ENCODE results near the gene TOP3B.

Gene TOP3B

DNA sequence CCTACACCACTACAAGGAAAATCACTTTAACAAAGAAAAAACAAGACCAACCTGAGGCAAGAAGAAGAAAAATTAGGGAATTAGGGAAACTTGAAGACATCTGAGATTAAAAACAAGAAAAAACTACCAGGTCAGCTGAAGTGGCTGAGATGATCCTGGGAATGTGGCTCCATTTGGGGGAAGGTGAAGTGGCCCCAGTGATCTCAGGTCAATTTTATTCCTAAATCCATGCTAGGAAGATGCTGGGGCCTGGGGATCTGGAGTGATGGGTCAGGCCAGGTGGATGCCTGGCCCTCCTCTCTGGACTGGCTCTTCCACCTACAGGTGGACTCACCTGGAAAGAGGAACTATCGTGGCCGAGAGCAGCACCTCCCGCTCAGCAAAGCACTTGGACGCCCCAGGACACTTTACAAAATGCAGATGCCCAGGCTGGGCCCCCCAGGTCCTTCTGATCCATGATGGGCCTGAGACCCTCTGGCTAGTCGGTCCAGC is 6.7 kb downstream of the TOP3B start:
- DNase-seq, result no peak

DNA sequence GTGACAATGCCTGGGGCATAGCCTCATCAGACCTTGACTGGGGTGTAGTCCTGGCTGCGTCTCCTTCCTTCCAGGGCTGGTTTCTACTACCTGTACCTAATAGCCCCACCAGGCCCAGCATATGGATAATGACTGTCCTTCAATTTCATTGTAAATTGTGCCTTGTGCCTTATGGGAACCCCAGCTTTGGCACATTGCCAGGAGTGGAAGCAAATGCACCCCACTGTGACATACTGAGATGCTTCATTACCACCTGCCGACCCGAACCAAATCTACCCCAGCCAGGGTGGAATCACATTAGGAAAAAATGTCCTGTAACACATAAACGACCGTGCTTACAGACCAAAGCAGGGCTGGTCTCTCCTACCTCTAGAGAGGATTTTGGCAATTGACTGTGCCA is 7.3 kb downstream of the TOP3B start:
- no peak for DNase-seq

DNA sequence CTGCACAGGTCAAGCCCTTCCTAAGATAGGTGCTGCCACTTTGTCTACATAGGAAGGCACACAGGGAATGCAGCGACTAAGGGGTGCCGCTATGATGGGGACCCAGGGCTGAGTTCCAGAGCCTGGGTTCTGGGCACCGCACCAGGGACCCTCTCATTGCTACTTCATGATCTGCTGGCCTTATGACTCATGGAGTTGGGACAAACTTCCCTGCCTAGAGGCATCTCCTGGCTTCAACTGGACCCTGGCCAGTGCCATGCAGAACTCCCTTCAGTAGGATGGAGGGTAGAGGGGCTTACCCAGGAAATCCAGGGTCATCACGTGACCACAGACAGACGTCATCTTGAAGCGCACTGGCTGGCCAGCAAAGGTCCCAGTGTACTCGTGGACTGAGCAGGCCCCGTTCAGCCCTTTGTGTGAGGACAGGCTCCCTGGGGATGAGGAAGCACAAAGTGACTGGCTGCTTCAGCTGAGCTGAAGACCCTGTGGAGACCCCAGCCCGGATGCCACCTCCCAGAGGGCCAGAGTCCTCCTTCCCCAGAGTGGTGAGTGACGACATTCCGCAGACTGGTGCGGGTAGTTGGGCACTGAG is 8.4 kb downstream of the TOP3B start:
- DNase-seq, result no peak

DNA sequence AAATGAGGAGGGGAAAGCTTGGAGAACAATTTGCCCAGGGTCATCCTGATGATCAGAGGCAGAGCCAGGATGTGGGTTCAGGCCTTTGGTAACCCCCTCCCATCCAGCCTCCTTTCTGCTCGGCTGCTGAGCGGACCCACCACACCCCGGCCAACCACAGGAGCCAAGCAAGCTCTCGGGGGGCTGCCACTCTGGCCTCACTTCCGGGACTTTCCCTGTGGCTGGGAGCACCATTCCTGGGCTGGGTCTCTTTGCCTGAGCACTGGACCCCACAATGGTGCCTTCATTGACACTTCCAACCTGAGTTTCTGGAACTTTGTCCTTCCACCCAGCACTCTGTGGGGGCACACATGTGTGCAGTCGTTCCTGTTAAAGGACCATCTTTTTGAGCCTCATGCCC is 9.8 kb downstream of the TOP3B start:
- DNase-seq, result no peak

DNA sequence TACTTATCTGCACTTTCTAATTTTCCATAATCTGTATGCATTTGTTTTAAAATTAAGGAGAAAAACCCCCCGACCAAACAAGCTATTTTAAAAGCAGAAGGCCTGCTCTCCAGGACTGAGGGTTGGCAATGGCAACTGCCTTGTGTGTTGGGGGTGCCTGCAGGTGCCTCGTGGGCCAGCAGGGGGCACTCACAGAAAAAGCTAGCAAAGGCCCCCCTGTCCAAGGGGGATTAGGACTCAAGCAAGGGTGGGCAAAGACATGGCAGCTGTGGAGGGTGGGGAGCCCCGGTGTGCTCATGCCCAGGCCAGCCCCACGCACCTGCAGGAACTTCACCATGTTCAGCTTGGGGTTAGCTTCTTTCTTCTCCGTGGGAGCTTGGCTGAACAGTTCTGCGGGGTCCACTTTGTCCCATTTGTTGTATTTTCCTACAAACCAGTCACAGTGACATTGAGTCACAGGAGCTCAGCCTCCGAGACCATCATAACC is 10.3 kb downstream of the TOP3B start:
- DNase-seq, result no peak

DNA sequence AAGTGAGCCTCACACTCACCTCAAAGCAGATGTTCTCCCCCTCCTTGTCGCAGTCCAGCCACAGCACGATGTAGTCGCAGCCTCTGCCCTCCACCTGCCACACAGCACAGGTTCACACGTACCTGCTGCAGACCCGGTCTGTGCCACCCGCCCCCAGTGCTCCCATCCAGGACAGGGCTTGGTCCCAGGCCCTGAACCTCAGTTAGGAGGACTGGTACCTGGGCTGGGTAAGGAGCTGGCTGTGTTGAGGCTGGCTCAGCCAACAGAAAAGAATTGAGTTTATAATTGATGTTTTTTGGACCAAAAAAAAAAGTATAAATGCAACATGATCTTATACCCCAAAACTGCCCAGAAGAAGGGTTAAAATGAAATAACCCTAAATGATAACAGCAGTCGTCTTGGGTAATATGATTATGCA is 10.7 kb downstream of the TOP3B start:
- DNase-seq, result no peak

DNA sequence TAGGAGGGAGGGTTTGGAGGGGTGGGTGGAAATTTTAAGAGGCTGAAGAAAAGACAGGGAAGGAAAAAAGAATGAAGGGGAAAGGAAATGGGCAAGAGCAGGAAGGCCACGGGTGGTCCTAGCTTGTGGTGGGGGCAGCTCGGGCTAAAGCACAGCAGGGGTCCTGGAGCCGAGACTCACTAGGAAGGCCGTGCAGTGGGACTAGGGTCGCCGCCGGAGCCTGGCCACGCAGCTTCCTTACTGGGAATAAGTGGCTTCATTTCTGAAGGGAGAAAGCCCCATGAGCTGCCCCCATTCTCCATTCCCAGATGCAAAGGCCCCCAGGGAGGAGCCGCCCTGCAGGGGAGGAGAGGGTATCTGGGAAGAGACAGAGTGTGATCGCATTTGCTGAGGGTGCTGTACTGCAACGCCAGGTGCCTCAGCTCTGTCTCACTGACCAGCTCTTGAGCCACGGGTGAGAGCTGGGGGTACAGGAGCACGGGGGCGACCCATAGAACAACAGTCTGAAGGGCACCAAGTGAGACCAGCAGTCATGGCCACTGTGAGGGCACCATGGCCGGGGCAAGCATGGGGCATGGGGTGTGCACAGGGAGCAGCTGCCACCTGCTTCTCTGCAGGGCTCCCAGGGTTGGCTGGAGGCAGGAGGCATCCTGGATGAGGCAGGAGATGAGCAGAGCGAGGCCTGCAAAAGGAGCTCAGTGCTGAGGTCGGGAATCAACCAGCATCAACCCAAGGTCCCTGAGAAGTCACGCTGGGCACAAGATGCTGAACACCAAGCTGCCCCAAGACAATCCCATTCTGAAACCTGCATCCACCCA is 11.6 kb downstream of the TOP3B start:
- DNase-seq, result no peak

DNA sequence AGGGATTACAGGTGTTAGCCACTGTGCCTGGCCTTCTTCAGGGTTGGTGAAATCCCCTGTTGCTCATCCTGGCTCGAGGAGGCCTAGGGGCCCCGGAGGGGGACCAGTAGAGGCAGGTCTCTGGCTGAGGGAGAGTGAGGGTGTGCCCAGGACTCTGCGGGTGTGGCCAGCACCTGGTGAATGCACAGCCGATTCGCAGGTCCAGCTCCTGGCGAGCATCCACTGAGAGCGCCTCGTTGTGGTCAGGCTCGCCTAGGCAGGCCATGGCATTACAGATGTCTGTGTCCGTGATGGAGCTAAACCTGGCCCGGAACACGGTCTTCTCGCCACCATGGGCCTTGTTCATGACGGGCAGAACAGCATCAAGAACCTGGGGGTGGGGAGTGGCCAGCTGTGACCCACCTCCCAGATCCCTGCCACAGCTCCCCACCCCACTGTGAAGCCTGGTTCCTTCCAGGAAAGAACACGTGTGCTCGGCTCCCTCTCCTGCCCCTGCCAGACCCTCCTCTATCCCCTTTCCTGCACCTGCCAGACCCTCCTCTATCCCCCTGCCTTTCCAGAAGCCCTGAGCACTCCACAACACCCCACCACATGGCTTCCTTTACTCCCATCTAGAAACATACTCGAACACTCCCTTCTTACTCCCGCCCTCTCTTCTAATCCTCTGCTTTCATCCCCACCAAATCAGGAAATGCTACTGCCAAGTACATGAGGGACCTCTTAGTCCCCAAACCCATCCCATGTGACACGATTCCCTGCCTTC is 12.4 kb downstream of the TOP3B start:
- no peak for DNase-seq

DNA sequence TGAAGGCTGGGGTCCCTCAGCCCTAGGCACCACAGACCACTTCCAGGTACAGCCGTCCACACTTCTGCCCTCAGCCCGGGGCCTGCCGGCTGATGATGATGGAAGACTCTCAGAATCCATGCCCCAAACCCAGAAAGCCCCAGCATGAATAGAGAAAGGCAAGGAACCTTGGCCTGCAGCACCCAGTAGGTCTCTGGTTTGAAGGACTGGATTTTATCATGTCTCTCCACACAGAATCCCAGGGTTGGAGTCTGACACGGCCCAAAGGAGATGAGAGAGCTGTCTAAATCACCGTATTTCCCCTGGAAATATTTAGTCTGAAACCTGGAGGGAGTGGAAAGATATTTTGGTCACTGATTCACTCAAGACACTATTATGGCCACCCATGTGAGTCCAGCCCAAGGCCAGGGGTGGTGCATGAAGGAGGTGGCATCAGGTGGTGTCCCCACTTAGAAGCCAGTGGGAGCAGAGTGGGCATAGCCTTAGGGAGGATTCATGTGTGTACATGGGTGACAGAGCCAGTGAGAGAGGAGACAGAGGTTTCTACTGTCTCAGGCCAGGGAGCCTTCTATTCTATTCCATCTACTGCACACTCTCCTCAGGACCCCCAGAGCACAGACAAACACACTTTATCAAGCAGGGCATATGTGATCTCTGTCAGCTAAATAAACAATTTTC is 14.0 kb downstream of the TOP3B start:
- DNase-seq, result no peak

DNA sequence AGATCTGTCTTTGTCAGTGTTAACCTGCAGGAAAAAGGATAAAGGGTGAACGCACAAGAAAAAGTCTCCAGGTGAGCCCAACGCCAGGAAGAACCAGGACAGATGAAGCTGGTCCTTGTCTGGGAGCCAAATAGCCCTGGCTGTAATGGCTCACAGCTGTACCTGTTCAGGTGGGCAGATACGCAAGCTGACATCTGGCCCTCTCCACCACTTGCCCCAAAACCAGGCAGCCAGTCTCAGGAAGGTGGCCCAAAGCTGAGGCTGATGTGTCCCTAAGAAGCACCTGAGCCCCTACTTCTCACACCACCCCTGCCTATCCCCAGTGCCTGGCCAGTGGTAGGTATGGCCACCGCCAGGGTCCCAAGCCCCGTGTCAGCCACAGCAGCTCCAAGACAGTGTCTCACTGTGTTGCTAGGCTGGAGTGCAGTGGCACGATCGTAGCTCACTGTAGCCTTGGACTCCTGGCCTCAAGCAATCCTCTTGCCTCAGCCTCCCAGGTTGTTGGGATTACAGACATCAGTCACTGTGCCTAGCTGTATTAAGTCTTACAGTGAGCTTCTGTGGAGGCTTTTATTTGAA is 14.8 kb downstream of the TOP3B start:
- DNase-seq, result no peak

DNA sequence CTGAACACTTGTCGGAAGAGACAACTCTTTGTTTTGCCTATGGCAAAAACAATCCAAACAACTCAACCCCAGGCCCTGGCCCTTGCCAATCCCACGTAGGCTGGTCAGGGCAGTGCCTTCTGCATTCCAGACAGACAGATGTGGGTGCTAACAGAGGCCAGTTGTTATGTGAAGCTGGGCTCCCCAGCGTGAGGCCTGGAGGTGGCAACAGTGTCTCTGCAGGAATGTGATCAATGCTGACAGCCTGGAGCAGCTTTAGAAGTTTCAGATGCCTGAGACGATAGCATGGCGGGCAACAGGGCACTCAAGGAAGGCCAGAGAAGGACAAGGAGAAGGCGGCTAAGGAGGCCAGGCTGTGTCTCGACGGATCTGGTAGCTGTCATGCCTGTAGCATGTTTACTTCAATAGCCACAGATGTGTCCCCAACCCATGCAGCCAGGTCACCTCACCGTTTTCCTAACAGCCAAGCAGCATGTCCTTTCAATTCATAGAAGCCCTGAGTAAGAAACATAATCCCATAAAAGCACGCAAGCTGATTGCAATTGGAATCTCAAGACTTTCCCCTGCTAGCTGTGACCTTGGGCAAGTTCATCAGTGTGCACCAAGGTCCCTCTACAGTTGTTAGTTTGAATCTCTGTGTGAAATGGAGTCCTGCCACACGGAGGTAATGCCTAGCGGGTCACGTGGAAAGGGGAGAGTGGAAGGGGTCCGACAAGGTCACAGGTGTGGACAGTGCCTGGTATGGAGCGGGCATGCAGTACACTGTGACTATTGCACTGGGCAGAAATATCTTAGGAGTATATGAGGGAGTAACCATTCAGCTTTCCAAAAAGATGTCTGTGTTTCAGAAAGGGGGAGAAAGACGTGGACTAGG is 15.7 kb downstream of the TOP3B start:
- DNase-seq, result no peak

DNA sequence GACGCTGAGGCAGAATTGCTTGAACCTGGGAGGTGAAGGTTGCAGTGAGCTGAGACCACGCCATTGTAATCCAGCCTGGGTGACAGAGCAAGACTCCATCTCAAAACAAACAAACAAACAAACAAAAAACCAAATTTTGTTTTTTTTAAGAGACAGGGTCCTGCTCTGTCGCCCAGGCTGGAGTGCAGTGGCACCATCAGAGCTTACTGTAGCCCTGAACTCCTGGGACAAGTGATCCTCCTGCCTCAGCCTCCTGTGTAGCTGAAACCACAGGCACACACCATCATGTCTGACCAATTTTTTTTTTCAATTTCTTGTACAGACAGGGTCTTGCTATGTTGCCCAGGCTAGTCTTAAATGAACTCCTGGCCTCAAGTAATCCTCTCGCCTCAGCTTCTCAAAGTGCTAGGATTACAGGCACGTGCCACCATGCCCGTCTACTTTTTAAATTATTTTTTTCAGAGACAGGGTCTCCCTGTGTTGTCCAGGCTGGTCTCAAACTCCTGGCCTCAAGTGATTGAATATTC is 16.8 kb downstream of the TOP3B start:
- no peak for DNase-seq

DNA sequence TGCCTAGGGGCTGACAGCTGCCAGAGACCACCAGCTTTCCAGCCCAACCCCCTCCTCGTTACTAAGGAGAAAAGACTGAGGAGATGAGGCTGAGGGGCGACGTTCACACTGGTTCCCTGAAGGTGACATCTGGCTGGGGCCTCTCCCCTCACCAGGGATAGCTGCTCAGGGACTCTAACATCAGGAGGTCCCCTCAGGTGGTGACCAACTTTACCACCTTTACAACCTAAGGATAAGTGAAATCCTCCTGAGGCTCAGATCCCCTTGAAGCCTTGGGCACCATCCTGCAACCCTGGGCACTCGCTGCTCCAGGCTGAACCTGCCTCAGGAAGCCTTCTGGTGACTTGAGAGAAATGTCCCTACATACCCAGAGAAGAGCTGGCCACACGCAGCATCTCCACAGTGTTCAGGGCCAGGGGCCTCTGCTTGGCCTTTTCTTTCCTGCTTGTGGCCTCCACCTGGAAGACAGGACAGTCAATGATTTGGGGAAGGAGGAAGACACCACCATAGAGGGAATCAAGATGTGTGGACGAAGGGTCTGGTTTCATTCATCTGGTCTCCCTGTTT is 17.6 kb downstream of the TOP3B start:
- no peak for DNase-seq

DNA sequence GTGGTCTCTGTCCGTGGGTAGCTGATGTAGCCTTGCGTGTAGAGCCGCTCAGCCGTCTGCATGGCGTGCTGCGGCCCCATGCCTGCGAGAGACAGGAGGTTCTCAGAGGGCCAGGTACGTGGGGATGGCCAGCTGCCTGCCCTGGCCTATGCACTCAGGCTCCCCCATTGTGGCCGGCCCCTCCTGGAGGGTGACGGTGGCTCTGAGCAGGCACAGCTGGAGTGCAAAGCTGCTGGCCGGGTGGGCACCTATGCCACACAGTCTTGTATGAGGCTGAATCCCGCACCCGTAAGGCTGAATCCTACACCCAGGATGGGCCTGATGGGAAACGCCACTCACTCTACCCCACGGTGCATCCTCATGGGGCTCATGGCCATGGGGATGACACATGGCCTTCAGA is 18.4 kb downstream of the TOP3B start:
- no peak for DNase-seq

DNA sequence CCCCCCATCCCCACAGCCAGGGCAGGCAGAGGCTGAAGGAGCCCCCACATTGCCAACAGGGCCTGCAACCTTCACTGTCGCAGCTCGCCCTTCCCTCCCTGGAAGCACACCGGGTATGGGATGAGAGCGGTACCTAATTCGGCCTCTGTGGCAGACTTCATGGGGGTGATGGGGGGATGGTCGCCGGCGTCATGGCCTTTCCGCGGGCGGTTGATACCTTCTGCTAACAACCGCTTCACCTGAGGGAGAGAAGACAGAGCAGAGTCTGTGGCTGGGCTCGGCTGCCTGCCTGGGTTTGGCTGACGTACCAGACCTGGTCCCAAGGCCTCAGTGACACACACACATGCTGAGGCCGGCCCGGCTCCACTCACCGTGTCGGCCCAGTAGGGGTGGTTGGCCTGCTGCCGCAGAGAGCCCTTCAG is 18.8 kb downstream of the TOP3B start:
- no peak for DNase-seq

DNA sequence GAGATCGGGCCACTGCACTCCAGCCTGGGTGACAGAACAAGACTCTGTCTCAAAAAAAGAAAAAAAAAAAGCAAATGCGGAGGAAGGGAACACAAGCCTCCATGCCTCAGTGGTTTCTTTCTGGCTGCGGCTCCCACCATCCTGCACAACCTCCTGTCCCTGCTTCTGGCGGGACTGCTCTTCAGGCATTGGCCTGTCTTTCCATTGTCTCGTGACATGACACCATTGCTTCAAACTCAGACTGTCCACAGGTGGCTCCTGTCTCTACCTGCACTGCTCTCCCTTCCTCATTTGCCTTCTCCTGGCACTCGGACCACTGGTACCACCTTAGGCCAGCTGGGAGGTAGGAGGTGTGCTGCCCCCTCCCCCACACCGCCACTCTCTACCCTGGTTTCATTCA is 19.3 kb downstream of the TOP3B start:
- DNase-seq, result no peak

DNA sequence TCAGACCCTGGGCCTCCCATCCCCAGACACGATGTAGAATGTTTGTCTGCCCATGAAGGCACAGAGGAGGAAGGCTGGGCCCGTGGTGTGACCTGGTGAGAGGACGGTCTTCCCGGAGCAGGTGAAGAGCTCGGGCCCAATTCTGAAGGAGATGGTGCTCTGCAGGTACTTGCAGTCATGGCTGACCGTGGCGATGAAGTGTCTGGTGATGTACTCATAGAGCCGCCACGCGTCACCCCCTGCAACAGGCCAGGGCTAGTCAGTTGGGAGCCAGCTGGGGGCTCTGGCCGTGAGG is 20.0 kb downstream of the TOP3B start:
- no peak for DNase-seq

DNA sequence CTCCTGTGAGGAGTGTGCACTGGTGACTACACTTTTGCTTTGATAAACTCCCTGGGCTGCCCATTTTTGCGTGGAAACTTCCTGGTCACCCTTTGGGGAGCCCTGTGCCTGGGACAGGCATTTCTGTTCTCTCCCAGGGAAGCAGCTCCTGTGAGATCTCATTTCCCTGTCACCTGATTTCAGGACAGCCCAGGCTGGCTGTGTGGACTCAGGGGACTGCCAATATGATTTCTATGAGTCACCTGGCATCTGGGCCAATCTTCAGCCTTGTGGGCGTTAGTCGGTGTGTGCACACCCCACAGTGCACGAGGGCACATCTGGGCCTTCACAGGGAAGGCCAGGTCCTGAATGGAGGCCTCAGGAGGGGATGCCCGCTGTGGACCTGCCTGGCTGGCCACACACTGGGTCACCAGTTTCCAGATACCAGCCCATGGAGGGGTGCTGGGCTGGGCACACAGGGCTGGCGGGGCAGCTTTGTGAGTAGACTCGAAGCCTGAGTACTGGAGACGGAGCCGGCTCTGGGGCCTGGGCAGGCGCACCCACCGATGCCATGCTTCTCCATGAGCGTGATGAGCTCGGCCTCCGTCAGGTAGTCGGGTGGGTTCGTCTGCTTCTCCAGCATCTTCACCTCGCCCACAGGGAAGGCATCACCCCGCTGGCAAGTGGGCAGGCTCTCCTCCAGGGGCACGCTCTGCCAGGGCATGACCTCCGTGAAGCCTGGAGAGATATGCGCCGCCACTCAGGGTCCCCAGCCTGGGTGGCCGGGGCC is 20.5 kb downstream of the TOP3B start:
- DNase-seq, result no peak

DNA sequence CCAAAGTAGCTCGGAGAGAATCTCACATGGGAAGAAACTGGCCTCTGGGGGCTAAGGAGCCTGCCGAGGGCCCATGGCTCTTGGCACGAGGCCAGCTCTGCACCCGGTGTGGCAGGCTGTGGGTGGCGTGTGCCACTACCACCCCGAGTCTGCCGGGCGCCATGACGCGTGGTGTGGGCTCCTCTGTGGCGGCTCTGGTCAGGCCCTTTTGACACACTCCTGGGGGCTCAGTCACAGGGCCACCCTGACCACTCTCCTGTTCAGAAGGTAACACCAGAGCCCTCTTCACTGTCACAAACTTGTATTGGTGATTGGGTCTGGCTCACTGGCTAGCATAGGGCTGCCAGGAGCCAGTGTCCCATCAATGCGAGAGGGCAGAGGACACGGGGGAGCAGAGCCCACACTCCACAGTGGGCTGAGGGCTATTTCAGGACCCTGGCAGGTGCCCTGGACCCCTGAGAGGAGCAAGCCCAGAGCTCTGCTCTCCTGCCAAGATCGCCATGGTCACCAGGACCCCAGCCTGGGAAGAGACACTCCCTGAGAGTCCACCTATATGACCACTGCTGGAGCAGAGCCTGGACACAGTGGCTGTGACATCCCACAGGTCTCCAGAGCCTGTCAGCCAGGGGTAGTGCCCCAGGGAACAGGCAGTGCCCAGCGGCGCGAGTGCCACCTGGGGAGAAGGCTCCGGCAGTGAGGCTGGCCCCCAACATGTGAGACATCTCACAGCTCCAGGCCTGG is 21.3 kb downstream of the TOP3B start:
- no peak for DNase-seq
